Measurements from ENCODE around the gene SEC14L5.

SEC14L5 gene

DNA sequence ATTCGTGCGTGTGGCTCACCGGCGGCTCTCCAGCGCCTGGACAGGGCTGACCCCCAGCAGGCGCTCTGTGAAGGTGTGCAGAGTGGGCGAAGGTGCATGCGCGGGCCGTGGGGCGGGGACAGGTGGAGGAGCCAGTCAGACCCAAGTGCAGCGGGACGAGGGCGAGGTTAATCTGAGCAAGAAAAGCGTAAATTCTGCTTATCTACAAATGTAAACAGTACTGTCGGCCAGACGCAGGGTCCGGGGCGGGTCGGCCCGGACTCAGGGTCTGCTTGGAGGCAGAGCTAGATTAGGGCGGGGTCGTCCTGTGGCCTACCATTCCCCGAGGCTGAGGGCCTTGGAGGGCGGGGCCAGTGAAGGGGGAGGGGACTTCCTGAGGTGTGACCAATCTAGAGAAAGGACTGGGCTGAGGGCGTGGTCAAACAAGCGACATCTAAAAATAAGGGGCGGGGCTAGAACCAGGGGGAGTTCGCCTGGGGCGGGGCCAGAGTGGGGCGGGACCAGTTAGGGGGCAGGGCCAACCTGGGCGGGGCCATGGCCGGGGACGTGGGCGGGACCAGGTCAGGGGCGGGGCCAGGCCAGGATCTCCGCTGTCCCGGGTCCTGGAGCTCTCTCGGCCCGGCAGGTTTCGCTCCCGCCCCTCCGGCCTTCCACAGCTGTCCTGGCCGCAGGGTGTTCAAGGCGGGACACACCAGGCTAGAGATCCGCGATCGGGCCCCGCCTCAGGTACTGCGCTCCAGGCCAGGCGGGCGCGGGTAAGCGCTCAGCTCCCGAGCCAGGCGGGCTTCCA lies at the start of gene SEC14L5:
Gene SEC14L5 (plus strand): TSS at position 611 of the 790 bp plus-strand sequence. CDS start 994 bp downstream, outside the sequence.
- H3K4me1 ChIP-seq (ENCODE audit: control insufficient read depth, low read length) = peaks cover 5% of the 10 kb centered on the region
- peak within 1 kb of the TSS; percentile 92 for H3K4me2 ChIP-seq (ENCODE audit: low read length)
- H3K27me3 ChIP-seq (ENCODE audit: control insufficient read depth, low read length) = peaks cover 2% of the 10 kb centered on the region; the same call in 1 of the 2 replicates
- peak within 1 kb of the TSS; percentile 73 for H3K4me3 ChIP-seq (ENCODE audit: low read length)
- H3F3A ChIP-seq (ENCODE audit: control insufficient read depth, insufficient read depth) = no peaks in the 10 kb centered on the region
- no peak within 1 kb of the TSS for H3K27ac ChIP-seq (ENCODE audit: low read depth, low read length)
- H3K9me3 ChIP-seq (ENCODE audit: control insufficient read depth, insufficient read depth, low read length) = no peaks in the 10 kb centered on the region
- H4K20me1 ChIP-seq (ENCODE audit: control insufficient read depth, insufficient read depth, low read depth, low read length) = no peaks in the 10 kb centered on the region; the same call in 1 of the 2 replicates
- no peaks in the 10 kb centered on the region for H3K79me2 ChIP-seq (ENCODE audit: control insufficient read depth, low read length)
- TF ChIP-seq, protein P1, sequence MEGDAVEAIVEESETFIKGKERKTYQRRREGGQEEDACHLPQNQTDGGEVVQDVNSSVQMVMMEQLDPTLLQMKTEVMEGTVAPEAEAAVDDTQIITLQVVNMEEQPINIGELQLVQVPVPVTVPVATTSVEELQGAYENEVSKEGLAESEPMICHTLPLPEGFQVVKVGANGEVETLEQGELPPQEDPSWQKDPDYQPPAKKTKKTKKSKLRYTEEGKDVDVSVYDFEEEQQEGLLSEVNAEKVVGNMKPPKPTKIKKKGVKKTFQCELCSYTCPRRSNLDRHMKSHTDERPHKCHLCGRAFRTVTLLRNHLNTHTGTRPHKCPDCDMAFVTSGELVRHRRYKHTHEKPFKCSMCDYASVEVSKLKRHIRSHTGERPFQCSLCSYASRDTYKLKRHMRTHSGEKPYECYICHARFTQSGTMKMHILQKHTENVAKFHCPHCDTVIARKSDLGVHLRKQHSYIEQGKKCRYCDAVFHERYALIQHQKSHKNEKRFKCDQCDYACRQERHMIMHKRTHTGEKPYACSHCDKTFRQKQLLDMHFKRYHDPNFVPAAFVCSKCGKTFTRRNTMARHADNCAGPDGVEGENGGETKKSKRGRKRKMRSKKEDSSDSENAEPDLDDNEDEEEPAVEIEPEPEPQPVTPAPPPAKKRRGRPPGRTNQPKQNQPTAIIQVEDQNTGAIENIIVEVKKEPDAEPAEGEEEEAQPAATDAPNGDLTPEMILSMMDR (IDR thresholded peaks at IDR 0.05; ENCODE audit: low read depth, low read length, poor library complexity, severe bottlenecking) = no peak
- no peak for TF ChIP-seq EZH2phosphoT487 (IDR thresholded peaks at IDR 0.05; ENCODE audit: borderline replicate concordance, low read length)
- no peaks in the 10 kb centered on the region for H3K9me2 ChIP-seq (replicated peaks; ENCODE audit: control insufficient read depth, low read length)
- H3K36me3 ChIP-seq (ENCODE audit: control insufficient read depth, low read length) = no peaks in the 10 kb centered on the region

DNA sequence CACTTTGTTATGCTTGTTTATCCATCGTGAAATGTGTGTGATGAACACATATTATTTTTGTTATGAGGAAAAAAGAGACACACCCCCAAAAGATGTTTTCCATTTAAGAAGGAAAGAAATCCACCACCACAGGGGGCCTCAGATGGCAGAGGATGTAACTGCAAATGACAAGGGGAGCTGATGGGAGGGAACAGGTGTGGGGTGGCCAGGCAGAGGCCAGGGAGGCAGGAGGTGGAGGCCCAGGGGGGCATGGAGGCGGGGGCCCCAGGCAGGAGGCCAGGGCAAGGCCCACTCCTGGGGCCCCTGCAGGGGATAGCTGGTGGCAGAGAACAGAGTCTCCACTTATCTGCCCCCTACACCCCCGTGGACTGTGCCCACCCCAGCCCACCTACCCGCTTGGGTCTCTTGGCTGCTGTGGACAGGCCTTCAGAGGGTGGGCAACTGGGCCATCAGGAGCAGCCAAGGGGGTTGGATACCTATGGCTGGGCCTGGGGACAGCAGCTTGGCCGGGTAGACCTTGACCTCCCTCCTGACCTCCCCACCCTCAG lies 49.2 kb upstream of the SEC14L5 start:
- H3K27ac ChIP-seq (ENCODE audit: low read depth, low read length) = no peak overlapping the region

DNA sequence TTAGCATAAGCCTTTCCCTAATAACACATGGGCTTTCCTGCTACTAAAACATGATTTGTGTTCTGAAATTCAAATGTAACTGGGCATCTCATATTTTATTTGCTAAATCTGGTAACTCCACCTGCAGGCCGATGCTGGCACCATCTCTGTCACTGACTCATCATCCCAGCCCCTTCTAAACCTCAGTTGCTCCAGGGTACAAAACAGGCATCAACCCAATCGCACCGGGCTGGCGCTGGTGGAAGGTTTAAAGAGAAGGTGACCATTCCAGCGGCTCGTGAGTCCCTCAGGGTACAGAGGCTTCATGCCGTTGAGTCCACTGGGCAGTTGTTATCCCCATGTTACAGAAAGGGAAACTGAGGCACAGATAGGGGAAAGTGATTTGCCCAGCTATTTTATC lies 48.3 kb upstream of the SEC14L5 start:
- TF ChIP-seq EZH2phosphoT487 (IDR thresholded peaks at IDR 0.05; ENCODE audit: borderline replicate concordance, low read length) = no peak
- TF ChIP-seq, protein P1 (IDR thresholded peaks at IDR 0.05; ENCODE audit: low read depth, low read length, poor library complexity, severe bottlenecking) = no peak
- H3K27me3 ChIP-seq (ENCODE audit: control insufficient read depth, low read length) = no peaks in the 10 kb centered on the region
- H3K4me2 ChIP-seq (ENCODE audit: low read length) = no peak overlapping the region

More for the DNA sequence above, 49.2 kb upstream of the SEC14L5 start:
- Histone ChIP-seq H4K20me1 (ENCODE audit: control insufficient read depth, insufficient read depth, low read depth, low read length) (no peaks in the 10 kb centered on the region), H3K9me3 (ENCODE audit: control insufficient read depth, insufficient read depth, low read length) (no peaks in the 10 kb centered on the region), H3F3A (ENCODE audit: control insufficient read depth, insufficient read depth) (no peaks in the 10 kb centered on the region), H3K27me3 (ENCODE audit: control insufficient read depth, low read length) (0 out of 2 replicates have a peak, but pooled peaks cover 3% of the 10 kb centered on the region), H3K4me2 (ENCODE audit: low read length) (no peak overlapping the region), H3K4me1 (ENCODE audit: control insufficient read depth, low read length) (no peaks in the 10 kb centered on the region), H3K36me3 (ENCODE audit: control insufficient read depth, low read length) (no peaks in the 10 kb centered on the region), H3K79me2 (ENCODE audit: control insufficient read depth, low read length) (no peaks in the 10 kb centered on the region), H3K9me2 (replicated peaks; ENCODE audit: control insufficient read depth, low read length) (no peaks in the 10 kb centered on the region), H3K4me3 (ENCODE audit: low read length) (no peak overlapping the region)
- no peak for TF ChIP-seq EZH2phosphoT487 (IDR thresholded peaks at IDR 0.05; ENCODE audit: borderline replicate concordance, low read length)
- TF ChIP-seq, protein P1 (IDR thresholded peaks at IDR 0.05; ENCODE audit: low read depth, low read length, poor library complexity, severe bottlenecking) = no peak

More for the DNA sequence above, 48.3 kb upstream of the SEC14L5 start:
- H3K27ac ChIP-seq (ENCODE audit: low read depth, low read length) = no peak overlapping the region
- no peaks in the 10 kb centered on the region for H3K9me3 ChIP-seq (ENCODE audit: control insufficient read depth, insufficient read depth, low read length)
- no peaks in the 10 kb centered on the region for H3F3A ChIP-seq (ENCODE audit: control insufficient read depth, insufficient read depth)
- no peaks in the 10 kb centered on the region for H3K9me2 ChIP-seq (replicated peaks; ENCODE audit: control insufficient read depth, low read length)
- H3K36me3 ChIP-seq (ENCODE audit: control insufficient read depth, low read length) = no peaks in the 10 kb centered on the region
- H3K79me2 ChIP-seq (ENCODE audit: control insufficient read depth, low read length) = no peaks in the 10 kb centered on the region
- H3K4me1 ChIP-seq (ENCODE audit: control insufficient read depth, low read length) = no peaks in the 10 kb centered on the region
- H3K4me3 ChIP-seq (ENCODE audit: low read length) = no peak overlapping the region
- H4K20me1 ChIP-seq (ENCODE audit: control insufficient read depth, insufficient read depth, low read depth, low read length) = no peaks in the 10 kb centered on the region

All from DOHH2 (cell line).